K562 (cell line): ENCODE data around the gene SCN7A. TPM values are rescaled to one million over a fixed set of nuclear protein-coding genes. Genes with fewer than 3 reads are reported as not detected.

ENCODE experiments used
- ATAC-seq: fragments of 200-7000 bp; cut with Tn5 transposase; 3 replicates; pipeline ENCODE4 v1.9.1; 2020; ENCODE audit warnings: moderate library complexity
- BruUV-seq: library from RNA; stranded (reverse); fragments of 400-500 nt; replicated peaks from 2 replicates; lab custom pipeline; 2021; lab: Mats Ljungman, UMichigan
- CTCF ChIA-PET: fragments of 300-600 bp; formaldehyde crosslinking; extraction: SDS; loops from one replicate; lab custom pipeline; 2021; ENCODE audit warnings: low intra/inter-chr PET ratio; lab: Yijun Ruan, JAX
- POLR2A ChIA-PET: fragments of 300-600, 350-650 bp; sonication (Branson Sonifier 250); formaldehyde crosslinking; extraction: SDS; loops from one replicate; lab custom pipeline; 2021; ENCODE audit warnings: antibody characterized with exemption, inconsistent platforms; lab: Yijun Ruan, JAX
- DNase-seq, 4 experiments: peaks; one replicate each; pipeline versions ENCODE4 v3.0.0 to v3.0.0-alpha.2; 2011 to 2018; ENCODE audit warnings: low spot score in 3 of 4, mixed read lengths in 3 of 4; ENCODE audit errors: extremely low read depth in 1 of 4
- FAIRE-seq: peaks from 2 replicates; lab custom pipeline; 2011; peaks lifted over from hg19 to GRCh38; lab: Jason Lieb, UNC
- H2AFZ ChIP-seq: 2 replicates; pipeline ENCODE4 v1.6.0; 2011; ENCODE audit warnings: low read depth, low read length, control low read depth, inconsistent platforms
- H3K27ac ChIP-seq: fragments of 200-600 bp; 3 replicates; pipeline ENCODE4 v1.8.0; 2011; ENCODE audit warnings: low read depth, mild to moderate bottlenecking, control low read depth, inconsistent platforms, low read length, moderate library complexity, mixed read lengths; ENCODE audit errors: extremely low read depth
- H3K27me3 ChIP-seq, 2 experiments: fragments of 300-600 bp in 1 of 2; 2 replicates in 1 of 2; 3 replicates in 1 of 2; pipeline versions ENCODE4 v1.6.0 to v1.8.0; 2011; ENCODE audit warnings: inconsistent platforms in 2 of 2, low read length in 2 of 2, mild to moderate bottlenecking in 1 of 2, mixed read lengths in 1 of 2, moderate library complexity in 1 of 2; ENCODE audit not compliant: control insufficient read depth in 2 of 2, insufficient read depth in 2 of 2
- H3K36me3 ChIP-seq: fragments of 300-600 bp; 3 replicates; pipeline ENCODE4 v1.8.0; 2011; ENCODE audit warnings: mild to moderate bottlenecking, low read length, inconsistent platforms; ENCODE audit not compliant: control insufficient read depth, insufficient read depth
- H3K4me1 ChIP-seq, 2 experiments: fragments of 200-600 bp in 1 of 2; replicated peaks in 1 of 2; 2 replicates in 1 of 2; 3 replicates in 1 of 2; pipeline versions ENCODE4 v1.5.1 to v1.8.0; 2011; ENCODE audit warnings: inconsistent platforms in 2 of 2, low read length in 2 of 2, mild to moderate bottlenecking in 1 of 2, mixed read lengths in 1 of 2, moderate library complexity in 1 of 2; ENCODE audit not compliant: control insufficient read depth in 2 of 2, insufficient read depth in 2 of 2
- H3K4me2 ChIP-seq: 2 replicates; pipeline ENCODE4 v1.6.1; 2011; ENCODE audit warnings: low read length, control low read depth, inconsistent platforms, mixed read lengths; ENCODE audit not compliant: insufficient read depth
- H3K4me3 ChIP-seq: fragments of 200-600 bp; sonication (generic), shearing (Covaris generic); 2 replicates; pipeline ENCODE4 v1.5.1; 2016; ENCODE audit warnings: control low read depth, inconsistent platforms
- H3K79me2 ChIP-seq: fragments of 200-600 bp; 3 replicates; pipeline ENCODE4 v1.8.0; 2011; ENCODE audit warnings: low read length, inconsistent platforms; ENCODE audit not compliant: control insufficient read depth, insufficient read depth
- H3K9ac ChIP-seq, 2 experiments: 2 replicates each; pipeline versions ENCODE4 v1.6.0 to v1.6.1; 2011; ENCODE audit warnings: low read depth in 2 of 2, low read length in 2 of 2, control low read depth in 1 of 2, inconsistent platforms in 1 of 2, mild to moderate bottlenecking in 1 of 2, mixed read lengths in 1 of 2; ENCODE audit not compliant: insufficient read depth in 1 of 2
- H3K9me1 ChIP-seq: one replicate; pipeline ENCODE4 v1.6.0; 2011; ENCODE audit warnings: inconsistent platforms, mild to moderate bottlenecking, low read length, moderate library complexity; ENCODE audit not compliant: control insufficient read depth, insufficient read depth
- H3K9me3 ChIP-seq: replicated peaks from 2 replicates; pipeline ENCODE4 v1.5.1; 2011; ENCODE audit warnings: low read depth, low read length, inconsistent platforms; ENCODE audit not compliant: control insufficient read depth, insufficient read depth
- H4K20me1 ChIP-seq: replicated peaks from 2 replicates; pipeline ENCODE4 v1.6.1; 2011; ENCODE audit warnings: low read length, inconsistent platforms, mixed read lengths; ENCODE audit not compliant: control insufficient read depth, insufficient read depth
- HMG20B ChIP-seq: fragments of 250-450 bp; sonication (Bioruptor Pico); IDR thresholded peaks from 2 replicates; pipeline ENCODE4 v1.5.0; 2021; ENCODE audit warnings: mild to moderate bottlenecking
- RB1 ChIP-seq: fragments of 450-650 bp; IDR thresholded peaks from 2 replicates; pipeline ENCODE4 v1.6.1; 2017; ENCODE audit warnings: low read depth, mild to moderate bottlenecking
- SIX5 ChIP-seq, 2 experiments: IDR thresholded peaks; 2 replicates each; pipeline ENCODE4 v1.6.1; 2011; ENCODE audit warnings: low read length in 2 of 2, borderline replicate concordance in 1 of 2, low read depth in 1 of 2, mild to moderate bottlenecking in 1 of 2, moderate library complexity in 1 of 2; ENCODE audit not compliant: insufficient read depth in 1 of 2
- YY1 ChIP-seq, 3 experiments: IDR thresholded peaks; 2 replicates each; pipeline ENCODE4 v1.6.1; 2011; ENCODE audit warnings: low read length in 2 of 3, mild to moderate bottlenecking in 2 of 3, moderate library complexity in 2 of 3, borderline replicate concordance in 1 of 3, control low read depth in 1 of 3, low read depth in 1 of 3; ENCODE audit not compliant: insufficient read depth in 3 of 3, insufficient replicate concordance in 2 of 3, control insufficient read depth in 1 of 3, insufficient read length in 1 of 3; ENCODE audit errors: extremely low read depth in 1 of 3
- ZFP1 ChIP-seq: fragments of 450-650 bp; formaldehyde crosslinking; IDR thresholded peaks from 2 replicates; pipeline ENCODE4 v1.4.0; 2020; ENCODE audit warnings: mild to moderate bottlenecking, mixed read lengths
- ZNF23 ChIP-seq: fragments of 250-450 bp; sonication (Bioruptor Pico); IDR thresholded peaks from 2 replicates; pipeline ENCODE4 v1.4.0; 2020; ENCODE audit warnings: mild to moderate bottlenecking
- ZNF24 ChIP-seq: fragments of 450-650 bp; IDR thresholded peaks from 2 replicates; pipeline ENCODE4 v1.6.1; 2016
- ZNF277 ChIP-seq: fragments of 250-450 bp; sonication (Bioruptor Pico); IDR thresholded peaks from 2 replicates; pipeline ENCODE4 v1.8.0; 2022; ENCODE audit warnings: inconsistent platforms, mild to moderate bottlenecking, moderate library complexity, borderline replicate concordance
- WGBS: fragments of 100-300 bp; shearing (Covaris generic); methylation state at CpG from one replicate; pipeline ENCODE4 v1.1.6; 2016; ENCODE audit warnings: low coverage, mixed read lengths; ENCODE audit not compliant: insufficient coverage; ENCODE audit errors: missing lambda C conversion rate; 5-methylcytosine and 5-hydroxymethylcytosine counted together
- in situ Hi-C: fragments of 300-500 bp; cut with MboI; formaldehyde crosslinking; loops from 4 replicates; pipeline ENCODE4 v1.15.0; 2018; ENCODE audit warnings: inconsistent platforms, mixed read lengths
- intact Hi-C: fragments of 100-400 bp; cut with micrococcal nuclease; formaldehyde crosslinking; loops from 2 replicates; pipeline ENCODE4 v1.14.2; 2022
- polyA plus RNA-seq, 8 experiments: library from polyadenylated mRNA; depleted of rRNA in 4 of 8; stranded (reverse) in 5 of 8; unstranded in 3 of 8; fragments of >200 nt; fragmentation: Nextera tagmentation in 2 of 8; fragmentation: Illumina TruSeq in 1 of 8; extraction: Ambion mirVana in 2 of 8; extraction: Trizol in 1 of 8; gene quantifications; 2 replicates each; pipeline versions ENCODE4 v1.2.1 to v1.2.3, GENCODE V29; 2011 to 2014; ENCODE audit warnings: inconsistent platforms in 1 of 8, missing spikeins in 1 of 8
- total RNA-seq, 7 experiments: library from RNA; depleted of rRNA in 6 of 7; stranded (reverse); fragments of >200 nt in 6 of 7; fragmentation: Illumina TruSeq in 2 of 7; extraction: Trizol in 2 of 7; gene quantifications; 2 replicates each; pipeline versions ENCODE4 v1.2.1 to v1.2.3, GENCODE V29; 2011 to 2021; ENCODE audit warnings: low replicate concordance in 1 of 7

SCN7A gene
- total and polyA plus RNA-seq, 9 of the 15 experiments (the other 6 are each of a cell fraction or from before 2014, with no cell fraction given), result under 0.01 to 0.05 (median 0.03) TPM; not detected in 3

GRCh38 chr2:166382448-166382847, 111.6 kb downstream of the SCN7A start:
- 77% methylated on average over 3 of the region's 3 CpGs for WGBS
- peak overlapping the region; percentile 11; the same call in 1 of the 2 replicates for H2AFZ ChIP-seq
- in situ Hi-C loops, result no loop called here

More at GRCh38 chr2:166382448-166382847, 111.6 kb downstream of the SCN7A start:
- Histone ChIP-seq H3K9ac (no peak overlapping the region), H3K4me2 (no peak overlapping the region), H3K4me3 (no peak overlapping the region), H3K36me3 (no peaks in the 10 kb centered on the region), H3K27me3 (no peaks in the 10 kb centered on the region), H3K4me1 (peaks cover 0 to 19% of the 10 kb centered on the region in 2 experiments; a peak in 3 of 5 replicates), H3K27ac (no peak overlapping the region), H3K79me2 (no peaks in the 10 kb centered on the region), H3K9me1 (no peaks in the 10 kb centered on the region), H4K20me1 (no peaks in the 10 kb centered on the region), H3K9me3 (no peaks in the 10 kb centered on the region)
- ATAC-seq (peak; percentile 22; the same call in 2 of the 3 replicates), FAIRE-seq (no peak), DNase-seq (no peak)
- ChIA-PET POLR2A (interaction anchor here (0.6 to 0.9 kb wide), 2 partner anchors 11 to 22 kb away, joined by 3 read pairs; no protein-coding TSS in a partner anchor), CTCF (no interaction called here)
- intact Hi-C loops, result no loop called here
- no TSS peak for BruUV-seq
- TF ChIP-seq ZFP1 (no peak), SIX5 (IDR thresholded peaks at IDR 0.05; ENCODE audit: borderline replicate concordance in 1 of 2, insufficient read depth in 1 of 2, low read depth in 1 of 2, low read length in 2 of 2) (no peak), RB1 (no peak), ZNF277 (CRISPR knock-in tag) (no peak), ZNF24 (no peak), HMG20B (CRISPR knock-in tag) (no peak), ZNF23 (CRISPR knock-in tag) (no peak), YY1 (IDR thresholded peaks at IDR 0.05; ENCODE audit: borderline replicate concordance in 1 of 3, control insufficient read depth in 1 of 3, extremely low read depth in 1 of 3, insufficient read depth in 3 of 3, insufficient read length in 1 of 3, insufficient replicate concordance in 2 of 3, low read depth in 1 of 3, low read length in 2 of 3) (no peak)
